Thyroid gland (tissue), 4 donors: ENCODE measurements around the gene KDSR.

Experiments
- CTCF ChIP-seq, 6 experiments: fragments of 200-600 bp in 3 of 6; fragments of 450-650 bp in 3 of 6; sonication (generic) in 3 of 6; IDR thresholded peaks; one replicate each; pipeline ENCODE4 v1.5.1; 2016 to 2019; ENCODE audit warnings: antibody characterized with exemption in 6 of 6, mild to moderate bottlenecking in 2 of 6, inconsistent platforms in 1 of 6, moderate library complexity in 1 of 6
- POLR2A ChIP-seq, 2 donors: fragments of 450-650 bp; IDR thresholded peaks; one replicate each; pipeline ENCODE4 v1.6.1; 2017; ENCODE audit warnings: antibody characterized with exemption in 2 of 2, mild to moderate bottlenecking in 2 of 2, moderate library complexity in 1 of 2

DNA sequence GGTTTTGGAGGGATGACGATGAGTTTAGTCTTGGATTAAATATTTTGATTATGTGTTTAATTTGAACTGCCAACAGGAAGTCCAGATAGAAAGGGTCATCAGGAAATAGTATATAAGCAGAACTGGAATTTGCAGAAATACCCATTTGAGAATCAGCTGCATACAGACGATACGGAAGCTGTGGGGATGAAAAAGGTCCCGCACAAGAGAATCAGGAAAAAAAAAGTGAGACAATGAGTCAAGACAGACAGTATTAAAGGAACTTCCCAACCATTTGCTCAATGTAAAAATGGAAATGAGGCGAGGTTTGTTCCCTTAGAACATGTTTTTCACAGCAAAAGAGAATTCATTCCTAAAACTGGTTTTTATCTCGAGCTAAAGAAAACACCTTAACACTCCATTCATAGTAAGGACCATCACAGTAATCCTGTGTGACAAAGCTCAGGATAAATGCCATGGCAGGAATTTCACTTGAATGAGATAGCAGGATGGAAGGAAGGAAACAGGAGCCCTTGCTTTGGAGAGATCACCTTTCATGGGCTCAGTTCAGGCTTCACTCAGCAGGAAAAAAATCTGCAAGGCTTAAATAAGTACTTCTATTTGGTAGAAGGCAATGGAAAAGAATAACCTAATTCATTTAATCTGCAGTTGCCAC, 76.7 kb downstream of the KDSR start:
- no peak for TF ChIP-seq POLR2A (IDR thresholded peaks at IDR 0.05)
- TF ChIP-seq CTCF (IDR thresholded peaks at IDR 0.05) = no peak
